AG08395 (cell line): ENCODE data around the gene FAM216B.
"Not testable (repeated sequence)": the region's sequence is repeated elsewhere in the genome, so short reads cannot be mapped to it uniquely, and the experiment has no call there.

Experiments used
- DNase-seq: peaks from one replicate; pipeline ENCODE4 v3.0.0; 2012; ENCODE audit warnings: mixed read lengths, low spot score

The FAM216B gene

GRCh38 chr13:42781352-42781751 lies at the start of gene FAM216B:
FAM216B (plus strand) TSS chr13:42781584; CDS start chr13:42784068, 2,484 bp downstream.
- no peak for DNase-seq

GRCh38 chr13:42732073-42732472 lies 49.3 kb upstream of the FAM216B start:
- no peak for DNase-seq

GRCh38 chr13:42733046-42733445 lies 48.3 kb upstream of the FAM216B start:
- DNase-seq: no peak

- DNase-seq: peak; percentile 8
These were observed 46.4 kb upstream of the FAM216B start for GRCh38 chr13:42735010-42735409.

- no peak for DNase-seq
These were observed 40.6 kb upstream of the FAM216B start for GRCh38 chr13:42740753-42741152.

- DNase-seq: no peak
These were observed 39.5 kb upstream of the FAM216B start for GRCh38 chr13:42741914-42742313.

- no peak for DNase-seq
These were observed 35.7 kb upstream of the FAM216B start for GRCh38 chr13:42745655-42746054.

GRCh38 chr13:42746866-42747265 lies 34.5 kb upstream of the FAM216B start:
- DNase-seq: peak; percentile 4

GRCh38 chr13:42747399-42747873 lies 33.9 kb upstream of the FAM216B start:
- peak; percentile 86 for DNase-seq

- DNase-seq: no peak
These were observed 30.6 kb upstream of the FAM216B start for GRCh38 chr13:42750794-42751193.

- DNase-seq: no peak
These were observed 29.7 kb upstream of the FAM216B start for GRCh38 chr13:42751693-42752092.

- no peak for DNase-seq
These were observed 28.7 kb upstream of the FAM216B start for GRCh38 chr13:42752731-42753130.

GRCh38 chr13:42753697-42754096 lies 27.7 kb upstream of the FAM216B start:
- no peak for DNase-seq

GRCh38 chr13:42754801-42755510 lies 26.4 kb upstream of the FAM216B start:
- no peak for DNase-seq

- no peak for DNase-seq
These were observed 23.5 kb upstream of the FAM216B start for GRCh38 chr13:42757678-42758420.

- DNase-seq: no peak
These were observed 22.9 kb upstream of the FAM216B start for GRCh38 chr13:42758515-42758914.

GRCh38 chr13:42760951-42761350 lies 20.4 kb upstream of the FAM216B start:
- DNase-seq: no peak

GRCh38 chr13:42762251-42762650 lies 19.1 kb upstream of the FAM216B start:
- DNase-seq: no peak

- DNase-seq: peak; percentile 50
These were observed 18.5 kb upstream of the FAM216B start for GRCh38 chr13:42762917-42763316.

- no peak for DNase-seq
These were observed 15.4 kb upstream of the FAM216B start for GRCh38 chr13:42766016-42766415.

- no peak for DNase-seq
These were observed 11.7 kb upstream of the FAM216B start for GRCh38 chr13:42769650-42770049.

- DNase-seq: not testable (repeated sequence)
These were observed 4.8 kb upstream of the FAM216B start for GRCh38 chr13:42776558-42776957.

- no peak for DNase-seq
These were observed 3.9 kb upstream of the FAM216B start for GRCh38 chr13:42777467-42777866.
